Liver (tissue), 3 donors: ENCODE results near the gene HCN3.

ENCODE experiments used
- EGR1 ChIP-seq, 2 donors: IDR thresholded peaks; 2 replicates each; pipeline ENCODE4 v1.6.1; 2016 to 2018; ENCODE audit warnings: antibody characterized with exemption in 2 of 2, low read depth in 2 of 2
- FOXA1 ChIP-seq: IDR thresholded peaks from 2 replicates; pipeline ENCODE4 v1.6.1; 2016; ENCODE audit warnings: antibody characterized with exemption
- HNF4A ChIP-seq, 2 donors: conservative IDR thresholded peaks; 2 replicates each; pipeline ENCODE4 v1.6.1; 2016; ENCODE audit warnings: antibody characterized with exemption in 2 of 2, mild to moderate bottlenecking in 2 of 2
- RAD21 ChIP-seq, 2 donors: IDR thresholded peaks; 2 replicates each; pipeline ENCODE4 v1.6.1; 2016; ENCODE audit warnings: antibody characterized with exemption in 2 of 2, mild to moderate bottlenecking in 2 of 2
- SP1 ChIP-seq: IDR thresholded peaks from 2 replicates; pipeline ENCODE4 v1.6.1; 2018; ENCODE audit warnings: antibody characterized with exemption, mild to moderate bottlenecking
- YY1 ChIP-seq: IDR thresholded peaks from 2 replicates; pipeline ENCODE4 v1.6.1; 2016; ENCODE audit warnings: antibody characterized with exemption, mild to moderate bottlenecking
- TF ChIP-seq, protein P1 (sequence below): IDR thresholded peaks from 2 replicates; pipeline ENCODE4 v1.6.1; 2016; ENCODE audit warnings: antibody characterized with exemption, mild to moderate bottlenecking
- TF ChIP-seq, protein P2 (sequence below): fragments of 150-350 bp; IDR thresholded peaks from 2 replicates; pipeline ENCODE4 v1.5.1; 2017; ENCODE audit warnings: improper control_type of control experiment, low read depth, low read length; ENCODE audit not compliant: missing input control
- TF ChIP-seq, protein P3 (sequence below): IDR thresholded peaks from 2 replicates; pipeline ENCODE4 v1.6.1; 2016; ENCODE audit warnings: antibody characterized with exemption
- TF ChIP-seq, protein P4 (sequence below): IDR thresholded peaks from 2 replicates; pipeline ENCODE4 v1.6.1; 2016; ENCODE audit warnings: antibody characterized with exemption
- TF ChIP-seq, protein P5 (sequence below): IDR thresholded peaks from 2 replicates; pipeline ENCODE4 v1.6.1; 2016; ENCODE audit warnings: antibody characterized with exemption
- donor health status: healthy.
- donor health status: healthy.

DNA sequence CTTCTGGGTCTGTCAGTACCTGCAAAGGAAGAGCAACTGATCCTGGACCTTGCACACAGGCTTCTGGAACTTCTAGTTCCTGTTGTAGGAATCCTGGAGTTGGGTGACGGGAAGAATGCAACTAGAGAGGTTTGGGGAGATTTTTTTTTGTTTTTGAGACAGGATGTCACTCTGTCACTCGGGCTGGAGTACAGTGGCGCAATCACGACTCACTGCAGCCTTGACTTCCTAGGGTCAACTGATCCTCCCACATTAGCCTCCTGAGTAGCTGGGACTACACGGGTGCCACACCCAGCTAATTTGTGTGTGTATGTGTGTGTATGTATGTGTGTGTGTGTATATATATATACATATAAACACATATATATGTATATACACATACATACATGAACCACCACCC lies 40.8 kb upstream of the HCN3 start:
- TF ChIP-seq YY1, result no peak
- TF ChIP-seq, protein P1, sequence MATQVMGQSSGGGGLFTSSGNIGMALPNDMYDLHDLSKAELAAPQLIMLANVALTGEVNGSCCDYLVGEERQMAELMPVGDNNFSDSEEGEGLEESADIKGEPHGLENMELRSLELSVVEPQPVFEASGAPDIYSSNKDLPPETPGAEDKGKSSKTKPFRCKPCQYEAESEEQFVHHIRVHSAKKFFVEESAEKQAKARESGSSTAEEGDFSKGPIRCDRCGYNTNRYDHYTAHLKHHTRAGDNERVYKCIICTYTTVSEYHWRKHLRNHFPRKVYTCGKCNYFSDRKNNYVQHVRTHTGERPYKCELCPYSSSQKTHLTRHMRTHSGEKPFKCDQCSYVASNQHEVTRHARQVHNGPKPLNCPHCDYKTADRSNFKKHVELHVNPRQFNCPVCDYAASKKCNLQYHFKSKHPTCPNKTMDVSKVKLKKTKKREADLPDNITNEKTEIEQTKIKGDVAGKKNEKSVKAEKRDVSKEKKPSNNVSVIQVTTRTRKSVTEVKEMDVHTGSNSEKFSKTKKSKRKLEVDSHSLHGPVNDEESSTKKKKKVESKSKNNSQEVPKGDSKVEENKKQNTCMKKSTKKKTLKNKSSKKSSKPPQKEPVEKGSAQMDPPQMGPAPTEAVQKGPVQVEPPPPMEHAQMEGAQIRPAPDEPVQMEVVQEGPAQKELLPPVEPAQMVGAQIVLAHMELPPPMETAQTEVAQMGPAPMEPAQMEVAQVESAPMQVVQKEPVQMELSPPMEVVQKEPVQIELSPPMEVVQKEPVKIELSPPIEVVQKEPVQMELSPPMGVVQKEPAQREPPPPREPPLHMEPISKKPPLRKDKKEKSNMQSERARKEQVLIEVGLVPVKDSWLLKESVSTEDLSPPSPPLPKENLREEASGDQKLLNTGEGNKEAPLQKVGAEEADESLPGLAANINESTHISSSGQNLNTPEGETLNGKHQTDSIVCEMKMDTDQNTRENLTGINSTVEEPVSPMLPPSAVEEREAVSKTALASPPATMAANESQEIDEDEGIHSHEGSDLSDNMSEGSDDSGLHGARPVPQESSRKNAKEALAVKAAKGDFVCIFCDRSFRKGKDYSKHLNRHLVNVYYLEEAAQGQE, result no peak
- TF ChIP-seq, protein P2, sequence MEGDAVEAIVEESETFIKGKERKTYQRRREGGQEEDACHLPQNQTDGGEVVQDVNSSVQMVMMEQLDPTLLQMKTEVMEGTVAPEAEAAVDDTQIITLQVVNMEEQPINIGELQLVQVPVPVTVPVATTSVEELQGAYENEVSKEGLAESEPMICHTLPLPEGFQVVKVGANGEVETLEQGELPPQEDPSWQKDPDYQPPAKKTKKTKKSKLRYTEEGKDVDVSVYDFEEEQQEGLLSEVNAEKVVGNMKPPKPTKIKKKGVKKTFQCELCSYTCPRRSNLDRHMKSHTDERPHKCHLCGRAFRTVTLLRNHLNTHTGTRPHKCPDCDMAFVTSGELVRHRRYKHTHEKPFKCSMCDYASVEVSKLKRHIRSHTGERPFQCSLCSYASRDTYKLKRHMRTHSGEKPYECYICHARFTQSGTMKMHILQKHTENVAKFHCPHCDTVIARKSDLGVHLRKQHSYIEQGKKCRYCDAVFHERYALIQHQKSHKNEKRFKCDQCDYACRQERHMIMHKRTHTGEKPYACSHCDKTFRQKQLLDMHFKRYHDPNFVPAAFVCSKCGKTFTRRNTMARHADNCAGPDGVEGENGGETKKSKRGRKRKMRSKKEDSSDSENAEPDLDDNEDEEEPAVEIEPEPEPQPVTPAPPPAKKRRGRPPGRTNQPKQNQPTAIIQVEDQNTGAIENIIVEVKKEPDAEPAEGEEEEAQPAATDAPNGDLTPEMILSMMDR, result no peak
- TF ChIP-seq, protein P3, sequence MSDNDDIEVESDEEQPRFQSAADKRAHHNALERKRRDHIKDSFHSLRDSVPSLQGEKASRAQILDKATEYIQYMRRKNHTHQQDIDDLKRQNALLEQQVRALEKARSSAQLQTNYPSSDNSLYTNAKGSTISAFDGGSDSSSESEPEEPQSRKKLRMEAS, result no peak
- no peak for TF ChIP-seq FOXA1
- TF ChIP-seq EGR1 (IDR thresholded peaks at IDR 0.05; ENCODE audit: low read depth in 2 of 2), result no peak
- TF ChIP-seq, protein P4, sequence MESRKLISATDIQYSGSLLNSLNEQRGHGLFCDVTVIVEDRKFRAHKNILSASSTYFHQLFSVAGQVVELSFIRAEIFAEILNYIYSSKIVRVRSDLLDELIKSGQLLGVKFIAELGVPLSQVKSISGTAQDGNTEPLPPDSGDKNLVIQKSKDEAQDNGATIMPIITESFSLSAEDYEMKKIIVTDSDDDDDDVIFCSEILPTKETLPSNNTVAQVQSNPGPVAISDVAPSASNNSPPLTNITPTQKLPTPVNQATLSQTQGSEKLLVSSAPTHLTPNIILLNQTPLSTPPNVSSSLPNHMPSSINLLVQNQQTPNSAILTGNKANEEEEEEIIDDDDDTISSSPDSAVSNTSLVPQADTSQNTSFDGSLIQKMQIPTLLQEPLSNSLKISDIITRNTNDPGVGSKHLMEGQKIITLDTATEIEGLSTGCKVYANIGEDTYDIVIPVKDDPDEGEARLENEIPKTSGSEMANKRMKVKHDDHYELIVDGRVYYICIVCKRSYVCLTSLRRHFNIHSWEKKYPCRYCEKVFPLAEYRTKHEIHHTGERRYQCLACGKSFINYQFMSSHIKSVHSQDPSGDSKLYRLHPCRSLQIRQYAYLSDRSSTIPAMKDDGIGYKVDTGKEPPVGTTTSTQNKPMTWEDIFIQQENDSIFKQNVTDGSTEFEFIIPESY, result no peak
- TF ChIP-seq RAD21 (IDR thresholded peaks at IDR 0.05), result no peak
- TF ChIP-seq HNF4A (conservative IDR thresholded peaks at IDR 0.05), result no peak
- no peak for TF ChIP-seq SP1
- TF ChIP-seq, protein P5, sequence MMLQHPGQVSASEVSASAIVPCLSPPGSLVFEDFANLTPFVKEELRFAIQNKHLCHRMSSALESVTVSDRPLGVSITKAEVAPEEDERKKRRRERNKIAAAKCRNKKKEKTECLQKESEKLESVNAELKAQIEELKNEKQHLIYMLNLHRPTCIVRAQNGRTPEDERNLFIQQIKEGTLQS, result no peak
